Ascending aorta (tissue), 2 donors: Measurements from ENCODE around the gene PLCG2. TPM values are rescaled to one million over a fixed set of nuclear protein-coding genes. Genes with fewer than 3 reads are reported as not detected.

Source experiments
- DNase-seq, 2 donors: peaks; one replicate each; pipeline ENCODE4 v3.0.0-alpha.2; 2019; ENCODE audit warnings: low spot score in 2 of 2
- H3K27ac ChIP-seq, 2 donors: fragments of 200-600 bp; sonication (generic); one replicate each; pipeline ENCODE4 v1.5.1; 2016 to 2017; ENCODE audit warnings: mild to moderate bottlenecking in 1 of 2
- H3K27me3 ChIP-seq: fragments of 200-600 bp; sonication (generic); one replicate; pipeline ENCODE4 v1.5.1; 2017
- H3K36me3 ChIP-seq, 2 donors: fragments of 200-600 bp; sonication (generic); one replicate each; pipeline ENCODE4 v1.5.1; 2016
- H3K4me1 ChIP-seq, 2 donors: fragments of 200-600 bp; sonication (generic); one replicate each; pipeline ENCODE4 v1.5.1; 2016 to 2017; ENCODE audit warnings: mild to moderate bottlenecking in 1 of 2
- H3K4me3 ChIP-seq, 2 donors: fragments of 200-600 bp; sonication (generic); one replicate each; pipeline ENCODE4 v1.5.1; 2016 to 2017; ENCODE audit warnings: mild to moderate bottlenecking in 1 of 2
- H3K9me3 ChIP-seq, 2 donors: fragments of 200-600 bp; sonication (generic); one replicate each; pipeline ENCODE4 v1.5.1; 2016
- CTCF ChIP-seq, 3 experiments: fragments of 200-600 bp in 2 of 3; fragments of 450-650 bp in 1 of 3; sonication (generic) in 2 of 3; IDR thresholded peaks; one replicate each; pipeline ENCODE4 v1.5.1; 2016 to 2019; ENCODE audit warnings: antibody characterized with exemption in 3 of 3, mild to moderate bottlenecking in 1 of 3, moderate library complexity in 1 of 3
- intact Hi-C: fragments of 100-400 bp; cut with DNase I; formaldehyde crosslinking; loops from one replicate; pipeline ENCODE4 v1.15.1; 2023
- total RNA-seq: library from RNA; depleted of rRNA; stranded (reverse); fragments of >200 nt; gene quantifications from one replicate; pipeline ENCODE4 v1.1.0, GENCODE V29; 2016

Gene PLCG2
- total RNA-seq, 1 donor from 2014 or later, result 34.2 TPM

- DNase-seq, result no peak
- no peak overlapping the region for H3K27ac ChIP-seq
- H3K27me3 ChIP-seq, result no peaks in the 10 kb centered on the region
- intact Hi-C loops, result no loop called here
- no peaks in the 10 kb centered on the region for H3K9me3 ChIP-seq
- no peak overlapping the region for H3K4me3 ChIP-seq
- no peak for TF ChIP-seq CTCF (IDR thresholded peaks at IDR 0.05)
- no peaks in the 10 kb centered on the region for H3K36me3 ChIP-seq
- peaks cover 0 to 4% of the 10 kb centered on the region in 2 donors for H3K4me1 ChIP-seq
Observed at GRCh38 chr16:81748476-81749198, 30.5 kb upstream of the PLCG2 start.

- intact Hi-C loops, result no loop called here
- H3K27me3 ChIP-seq, result no peaks in the 10 kb centered on the region
- DNase-seq, result peak; percentile 37 to 80
- H3K4me1 ChIP-seq, result no peaks in the 10 kb centered on the region
- no peak overlapping the region for H3K27ac ChIP-seq
- no peaks in the 10 kb centered on the region for H3K36me3 ChIP-seq
- H3K4me3 ChIP-seq, result no peak overlapping the region
- TF ChIP-seq CTCF (IDR thresholded peaks at IDR 0.05), result no peak
- no peaks in the 10 kb centered on the region for H3K9me3 ChIP-seq
Observed at GRCh38 chr16:81752225-81752875, 26.7 kb upstream of the PLCG2 start.

- no peaks in the 10 kb centered on the region for H3K9me3 ChIP-seq
- no peak for TF ChIP-seq CTCF (IDR thresholded peaks at IDR 0.05)
- H3K36me3 ChIP-seq, result no peaks in the 10 kb centered on the region
- H3K27me3 ChIP-seq, result no peaks in the 10 kb centered on the region
- intact Hi-C loops, result no loop called here
- H3K4me1 ChIP-seq, result no peaks in the 10 kb centered on the region
- H3K27ac ChIP-seq, result no peak overlapping the region
- H3K4me3 ChIP-seq, result no peak overlapping the region
- DNase-seq, result no peak
Observed at GRCh38 chr16:81752876-81753227, 26.2 kb upstream of the PLCG2 start.

GRCh38 chr16:81754858-81755257 lies 24.2 kb upstream of the PLCG2 start:
- no peak for DNase-seq
- Histone ChIP-seq H3K36me3 (no peaks in the 10 kb centered on the region), H3K4me3 (no peak overlapping the region), H3K27me3 (no peaks in the 10 kb centered on the region), H3K27ac (no peak overlapping the region), H3K9me3 (no peaks in the 10 kb centered on the region), H3K4me1 (no peaks in the 10 kb centered on the region)
- TF ChIP-seq CTCF (IDR thresholded peaks at IDR 0.05), result no peak
- intact Hi-C loops, result no loop called here

- no peak for TF ChIP-seq CTCF (IDR thresholded peaks at IDR 0.05)
- Histone ChIP-seq H3K4me3 (no peak overlapping the region), H3K36me3 (no peaks in the 10 kb centered on the region), H3K9me3 (no peaks in the 10 kb centered on the region), H3K27ac (no peak overlapping the region), H3K27me3 (no peaks in the 10 kb centered on the region), H3K4me1 (no peaks in the 10 kb centered on the region)
- no peak for DNase-seq
- intact Hi-C loops, result no loop called here
Observed at GRCh38 chr16:81755915-81756614, 23.0 kb upstream of the PLCG2 start.
